ENCODE measurements around the gene ATG16L1.

The ATG16L1 gene

GRCh38 chr2:233289648-233290047 is 38.2 kb downstream of the ATG16L1 start:
- DNase-seq (ENCODE audit: low read depth in 1 of 2, low spot score in 1 of 2), result no peak

DNA sequence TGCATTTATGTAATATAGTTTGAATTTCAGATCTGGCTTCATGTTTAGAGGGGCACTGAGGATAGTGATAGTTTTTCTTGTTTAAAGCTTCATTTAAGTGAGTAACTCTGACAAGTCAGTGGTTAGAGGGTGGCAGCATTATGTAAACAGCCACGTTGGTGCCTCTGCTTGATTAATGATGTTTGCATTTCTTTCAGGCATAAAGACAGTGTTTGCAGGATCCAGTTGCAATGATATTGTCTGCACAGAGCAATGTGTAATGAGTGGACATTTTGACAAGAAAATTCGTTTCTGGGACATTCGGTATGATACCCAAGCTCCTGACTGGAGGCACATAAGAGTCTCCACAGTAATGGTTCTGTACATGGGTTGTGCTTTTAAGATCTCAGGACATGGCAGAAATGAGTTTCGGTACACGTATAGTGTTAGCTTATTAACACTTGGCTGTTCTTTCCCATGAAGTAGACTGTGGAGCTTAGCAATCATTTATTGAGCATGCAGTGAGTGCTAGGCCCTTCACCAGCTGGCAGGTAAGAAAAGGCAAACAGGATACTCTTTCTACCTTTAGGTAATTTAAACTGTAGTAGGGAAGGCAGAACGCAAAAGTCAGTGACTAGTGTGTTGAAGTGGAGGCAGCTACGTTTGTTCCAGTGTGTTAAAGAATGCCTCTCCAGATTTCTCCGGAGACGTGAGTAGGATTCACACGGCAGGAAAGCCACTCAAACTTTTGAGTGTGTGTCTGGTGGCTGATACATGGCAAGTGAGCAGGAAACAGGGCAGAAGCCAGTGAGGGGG is 38.8 kb downstream of the ATG16L1 start:
- DNase-seq (ENCODE audit: low read depth in 1 of 2, low spot score in 1 of 2), result no peak

GRCh38 chr2:233295891-233296290 is 44.4 kb downstream of the ATG16L1 start:
- DNase-seq (ENCODE audit: low read depth in 1 of 2, low spot score in 1 of 2), result no peak

DNA sequence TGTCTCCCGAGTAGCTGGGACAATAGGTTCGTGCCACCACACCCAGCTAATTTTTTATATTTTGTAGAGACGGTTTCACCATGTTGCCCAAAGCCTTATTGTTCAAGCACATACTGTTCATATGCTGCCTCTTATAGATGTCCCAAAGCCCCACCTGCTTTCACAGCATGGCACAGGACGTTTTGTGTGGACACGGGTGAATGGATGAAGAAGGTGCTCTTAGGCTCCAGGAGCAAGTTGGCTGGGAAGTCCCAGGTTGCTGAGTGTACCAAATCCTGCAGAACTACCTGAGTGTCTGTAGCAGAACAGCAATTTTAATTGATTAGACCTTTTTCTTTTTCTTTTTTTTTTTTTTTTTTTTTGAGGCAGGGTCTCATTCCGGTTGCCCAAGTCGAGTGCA is 45.6 kb downstream of the ATG16L1 start:
- DNase-seq (ENCODE audit: low read depth in 1 of 2, low spot score in 1 of 2), result no peak

DNA sequence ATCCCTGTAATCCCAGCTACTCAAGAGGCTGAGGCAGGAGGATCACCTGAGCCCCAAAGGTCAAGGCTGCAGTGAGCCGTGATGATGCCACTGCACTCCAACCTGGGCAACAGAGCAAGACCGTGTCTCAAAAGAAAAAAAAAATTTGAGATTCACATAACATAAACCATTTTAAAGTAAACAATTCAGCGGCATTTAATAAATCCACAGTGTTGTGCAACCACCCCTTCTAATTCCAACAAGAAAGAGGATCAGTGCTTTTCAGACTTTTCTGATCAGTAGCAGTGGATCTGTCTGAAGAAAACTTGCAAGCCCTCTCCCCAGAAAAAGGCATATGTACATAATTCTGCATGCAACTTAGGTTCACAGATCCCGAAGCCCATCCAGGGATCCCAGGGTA is 48.9 kb downstream of the ATG16L1 start:
- DNase-seq (ENCODE audit: low read depth in 1 of 2, low spot score in 1 of 2), result no peak

GRCh38 chr2:233301248-233301647 is 49.8 kb downstream of the ATG16L1 start:
- no peak for DNase-seq (ENCODE audit: low read depth in 1 of 2, low spot score in 1 of 2)

GRCh38 chr2:233301811-233302210 is 50.3 kb downstream of the ATG16L1 start:
- no peak for DNase-seq (ENCODE audit: low read depth in 1 of 2, low spot score in 1 of 2)

DNA sequence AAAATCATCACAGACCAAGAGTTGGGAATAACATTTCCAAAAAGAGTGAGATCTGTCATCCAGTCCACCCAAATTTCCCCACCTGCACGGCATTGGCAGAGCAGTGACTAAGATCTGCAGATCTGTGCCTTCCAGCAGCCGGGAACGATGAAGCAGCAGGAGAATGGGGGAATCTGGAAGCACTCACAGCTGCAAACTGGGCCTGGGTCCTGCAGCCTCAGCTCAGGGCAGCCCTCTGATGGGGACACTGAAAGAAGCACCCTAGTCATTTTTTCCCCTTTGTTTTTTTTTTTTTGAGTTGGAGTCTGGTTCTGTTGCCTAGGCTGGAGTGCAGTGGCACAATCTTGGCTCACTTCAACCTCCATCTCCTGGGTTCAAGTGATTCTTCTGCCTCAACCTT is 51.8 kb downstream of the ATG16L1 start:
- DNase-seq (ENCODE audit: low read depth in 1 of 2, low spot score in 1 of 2), result no peak

GRCh38 chr2:233307565-233307964 is 56.1 kb downstream of the ATG16L1 start, which contains the start of gene SAG:
SAG (plus strand) TSS chr2:233307816; CDS start chr2:233309190, 1,374 bp downstream.
- DNase-seq (ENCODE audit: low read depth in 1 of 2, low spot score in 1 of 2), result no peak

DNA sequence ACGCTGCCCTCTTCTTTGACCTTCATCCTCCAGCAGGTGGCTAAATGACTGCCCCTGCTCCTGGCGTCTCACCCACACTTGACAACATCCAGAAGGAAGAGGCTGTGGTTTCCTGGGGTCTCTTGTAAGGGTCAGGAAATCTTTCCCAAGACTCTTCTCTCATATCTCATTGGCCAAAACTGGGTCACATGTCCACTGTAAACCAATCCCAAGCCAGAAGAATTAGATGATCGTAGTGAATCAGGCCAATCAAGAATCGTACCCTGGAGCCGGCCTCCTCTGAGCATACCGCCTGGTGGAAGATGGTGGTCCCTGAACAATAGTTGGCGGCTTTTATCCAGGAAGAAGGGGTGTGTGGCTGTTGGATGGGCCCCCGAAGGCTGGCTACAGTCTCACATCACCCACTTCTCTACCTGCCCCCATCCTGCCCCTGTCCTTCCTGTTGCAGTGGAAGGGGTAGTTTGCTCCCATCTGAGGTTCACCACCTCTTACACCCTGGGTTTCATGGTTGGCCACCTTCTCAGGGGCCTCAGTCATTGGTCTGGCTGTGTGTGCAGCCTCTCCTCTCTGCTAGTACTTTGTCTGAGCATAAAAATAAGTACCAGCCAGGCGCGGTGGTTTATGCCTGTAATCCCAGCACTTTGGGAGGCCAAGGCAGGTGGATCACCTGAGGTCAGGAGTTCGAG is 59.9 kb downstream of the ATG16L1 start:
- no peak for DNase-seq (ENCODE audit: low read depth in 1 of 2, low spot score in 1 of 2)

GRCh38 chr2:233312874-233313273 is 61.4 kb downstream of the ATG16L1 start:
- DNase-seq (ENCODE audit: low read depth in 1 of 2, low spot score in 1 of 2), result no peak

DNA sequence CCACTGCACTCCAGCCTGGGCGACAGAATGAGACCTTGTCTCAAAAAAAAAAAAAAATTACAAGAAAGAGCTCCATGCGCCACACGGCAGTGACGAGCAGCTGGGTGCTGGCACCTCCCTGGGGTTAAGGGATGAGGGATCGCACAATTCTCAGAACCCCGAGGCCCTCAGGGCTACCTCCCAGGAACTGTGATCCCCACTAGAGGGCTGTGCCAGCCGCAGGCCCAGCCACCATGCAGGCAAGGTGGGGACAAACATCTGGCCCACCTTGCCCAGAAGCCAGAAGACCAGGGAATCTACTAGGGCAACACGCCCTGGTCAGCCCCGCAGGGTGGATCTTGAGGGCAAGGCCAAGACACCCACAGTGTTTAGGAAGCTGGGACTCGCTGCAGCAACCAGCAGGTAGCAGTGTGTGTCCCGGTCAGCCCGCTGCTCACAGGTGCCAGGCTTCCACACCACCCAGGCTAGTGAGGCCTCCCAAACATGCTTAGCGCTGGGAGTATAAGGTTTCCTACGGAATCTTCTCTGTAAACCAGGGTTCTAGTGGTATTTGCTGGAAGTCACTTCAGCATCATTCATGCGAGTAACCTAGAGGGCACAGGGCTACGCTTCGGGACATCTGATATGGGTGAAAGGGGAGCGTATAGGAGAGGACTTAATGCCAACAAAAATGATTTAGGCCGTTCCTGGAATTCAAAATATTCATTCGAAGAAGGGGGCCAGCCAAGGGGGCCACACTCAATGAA is 62.9 kb downstream of the ATG16L1 start:
- DNase-seq (ENCODE audit: low read depth in 1 of 2, low spot score in 1 of 2), result no peak

- no peak for DNase-seq (ENCODE audit: low read depth in 1 of 2, low spot score in 1 of 2)
Measured at GRCh38 chr2:233317196-233317943, 65.9 kb downstream of the ATG16L1 start.

DNA sequence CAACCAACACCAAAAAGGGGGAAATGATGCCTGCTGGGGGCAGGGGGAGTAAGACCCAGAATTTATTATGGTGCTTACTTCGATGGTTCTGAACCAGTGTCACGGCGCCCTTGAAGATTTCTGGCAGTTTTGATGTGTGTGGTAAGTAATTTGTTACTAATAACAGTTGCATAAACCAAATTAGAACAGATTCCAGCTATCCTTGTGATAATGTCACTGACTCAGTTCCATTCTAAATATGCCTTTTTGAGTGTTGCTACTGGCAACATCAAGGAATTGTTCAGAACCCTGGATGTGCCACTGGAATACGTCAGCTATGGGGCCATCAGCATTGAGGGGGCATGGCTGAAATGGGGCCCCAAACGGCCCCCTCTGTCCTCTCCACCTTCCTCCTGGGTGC is 67.8 kb downstream of the ATG16L1 start:
- no peak for DNase-seq (ENCODE audit: low read depth in 1 of 2, low spot score in 1 of 2)

GRCh38 chr2:233320470-233320869 is 69.0 kb downstream of the ATG16L1 start:
- DNase-seq (ENCODE audit: low read depth in 1 of 2, low spot score in 1 of 2), result no peak

DNA sequence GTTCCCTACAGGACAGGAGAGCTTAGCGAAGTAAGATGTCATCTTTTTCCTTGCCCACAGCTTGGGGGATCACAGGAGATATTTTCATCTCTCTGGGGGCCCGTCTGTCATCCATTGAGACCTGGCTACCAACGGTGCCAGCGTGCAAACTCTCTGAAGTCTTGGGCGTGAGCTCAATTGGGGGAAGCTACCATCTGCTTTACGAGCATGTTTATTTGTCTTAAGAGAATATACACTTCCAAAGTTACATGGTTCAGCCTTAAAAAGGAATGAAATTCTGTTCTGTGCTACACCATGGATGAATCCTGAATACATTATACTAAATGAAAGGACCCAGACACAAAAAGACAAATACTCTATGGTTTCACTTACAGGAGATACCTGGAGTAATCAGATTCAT is 69.7 kb downstream of the ATG16L1 start:
- no peak for DNase-seq (ENCODE audit: low read depth in 1 of 2, low spot score in 1 of 2)

DNA sequence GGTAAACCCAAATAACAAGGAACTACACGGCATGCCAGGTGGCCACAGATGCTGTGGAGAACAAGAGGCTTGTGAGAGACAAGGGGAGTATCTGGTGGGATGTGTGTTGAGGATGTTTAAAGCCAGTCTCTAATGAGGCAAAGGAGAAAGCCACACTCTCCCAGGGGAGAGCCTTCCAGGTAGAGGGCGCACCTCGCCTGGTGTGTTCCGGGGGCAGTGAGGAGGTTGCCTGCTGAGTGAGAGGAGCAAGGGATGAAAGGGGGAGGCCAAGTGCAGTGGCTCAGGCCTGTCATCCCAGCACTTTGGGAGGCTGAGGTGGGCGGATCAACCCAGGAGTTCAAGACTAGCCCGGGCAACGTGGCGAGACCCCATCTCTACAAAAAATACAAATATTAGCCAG is 72.4 kb downstream of the ATG16L1 start:
- no peak for DNase-seq (ENCODE audit: low read depth in 1 of 2, low spot score in 1 of 2)

GRCh38 chr2:233325256-233325655 is 73.8 kb downstream of the ATG16L1 start:
- no peak for DNase-seq (ENCODE audit: low read depth in 1 of 2, low spot score in 1 of 2)

- no peak for DNase-seq (ENCODE audit: low read depth in 1 of 2, low spot score in 1 of 2)
Measured at GRCh38 chr2:233325814-233326213, 74.3 kb downstream of the ATG16L1 start.

DNA sequence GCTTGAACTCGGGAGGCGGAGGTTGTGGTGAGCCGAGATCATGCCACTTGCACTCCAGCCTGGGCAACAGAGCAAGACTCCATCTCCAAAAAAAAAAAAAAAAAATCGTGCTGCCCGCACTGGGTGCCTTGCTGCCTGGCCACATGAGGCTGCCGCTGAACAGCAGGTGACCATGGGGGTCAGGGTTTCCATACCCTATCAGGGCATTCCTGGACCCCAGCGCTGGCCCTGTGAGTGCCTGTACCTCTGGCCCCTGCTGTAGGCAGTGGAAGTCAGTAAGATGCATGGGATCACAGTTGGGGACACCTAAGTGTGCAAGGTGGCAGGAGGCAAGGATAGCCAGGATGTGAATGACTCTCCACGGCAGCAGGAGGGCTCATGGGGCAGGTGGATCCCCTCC is 75.0 kb downstream of the ATG16L1 start:
- no peak for DNase-seq (ENCODE audit: low read depth in 1 of 2, low spot score in 1 of 2)

DNA sequence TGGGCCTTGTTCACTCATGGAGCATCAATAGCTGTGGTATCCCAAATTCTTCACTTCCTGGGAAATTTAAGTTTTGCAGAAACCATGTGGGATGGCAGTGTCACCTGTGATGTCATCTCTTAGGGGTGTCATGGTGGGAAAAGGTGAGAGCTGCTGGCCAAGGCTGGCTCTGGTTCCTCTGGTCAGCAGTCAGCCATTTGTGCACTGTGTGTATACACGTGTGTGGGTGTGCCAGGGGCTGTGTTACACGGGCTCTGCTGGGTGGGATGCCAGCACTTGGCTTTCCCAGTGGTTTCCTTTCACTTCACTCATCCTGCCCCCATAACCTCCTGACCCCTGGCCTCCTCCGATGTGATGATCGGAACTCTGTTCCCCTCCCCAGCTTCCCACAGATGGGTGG is 77.4 kb downstream of the ATG16L1 start:
- no peak for DNase-seq (ENCODE audit: low read depth in 1 of 2, low spot score in 1 of 2)
